H9 (cell line): ENCODE data around the gene HMCN1. TPM values are rescaled to one million over a fixed set of nuclear protein-coding genes. Genes with fewer than 3 reads are reported as not detected.
A peak's percentile ranks its signal among the peaks of the same experiment; 100 is the strongest.

Experiments
- DNase-seq: peaks from one replicate; pipeline ENCODE4 v3.0.0-alpha.2; 2017
- H2AFZ ChIP-seq: one replicate; pipeline ENCODE4 v1.6.1; 2013; ENCODE audit warnings: mild to moderate bottlenecking, low read length, control low read depth, moderate library complexity
- H2AK5ac ChIP-seq: 2 replicates; pipeline ENCODE4 v1.6.1; 2013; ENCODE audit warnings: low read length, control low read depth, mixed read lengths; ENCODE audit not compliant: insufficient read length
- H2BK120ac ChIP-seq: one replicate; pipeline ENCODE4 v1.6.1; 2013; ENCODE audit warnings: low read depth, mild to moderate bottlenecking, low read length, control low read depth, inconsistent platforms; ENCODE audit not compliant: poor library complexity, severe bottlenecking
- H2BK12ac ChIP-seq: 2 replicates; pipeline ENCODE4 v1.6.1; 2013; ENCODE audit warnings: low read length, control low read depth, mixed read lengths, low read depth; ENCODE audit not compliant: insufficient read length
- H2BK15ac ChIP-seq: 2 replicates; pipeline ENCODE4 v1.6.1; 2013; ENCODE audit warnings: low read depth, low read length, control low read depth
- H2BK20ac ChIP-seq: one replicate; pipeline ENCODE4 v1.6.1; 2013; ENCODE audit warnings: low read depth, mild to moderate bottlenecking, low read length, control low read depth, inconsistent platforms; ENCODE audit not compliant: poor library complexity, severe bottlenecking
- H2BK5ac ChIP-seq: 2 replicates; pipeline ENCODE4 v1.6.1; 2013; ENCODE audit warnings: low read length, control low read depth, mixed read lengths; ENCODE audit not compliant: insufficient read length
- H3K14ac ChIP-seq: 2 replicates; pipeline ENCODE4 v1.6.1; 2013; ENCODE audit warnings: low read length, control low read depth; ENCODE audit not compliant: insufficient read depth
- H3K18ac ChIP-seq: 2 replicates; pipeline ENCODE4 v1.6.1; 2013; ENCODE audit warnings: low read depth, mild to moderate bottlenecking, mixed read lengths, low read length, control low read depth; ENCODE audit not compliant: insufficient read length
- H3K23ac ChIP-seq: 2 replicates; pipeline ENCODE4 v1.6.1; 2013; ENCODE audit warnings: low read length, control low read depth, mixed read lengths, low read depth; ENCODE audit not compliant: insufficient read length
- H3K23me2 ChIP-seq: 2 replicates; pipeline ENCODE4 v1.6.1; 2013; ENCODE audit warnings: low read depth, mild to moderate bottlenecking, mixed read lengths, low read length, control low read depth; ENCODE audit not compliant: insufficient read length, poor library complexity, severe bottlenecking
- H3K27ac ChIP-seq: 2 replicates; pipeline ENCODE4 v1.5.1; 2013; ENCODE audit warnings: low read length, control low read depth, mixed read lengths, low read depth; ENCODE audit not compliant: insufficient read length
- H3K27me3 ChIP-seq: 2 replicates; pipeline ENCODE4 v1.6.1; 2013; ENCODE audit warnings: low read length, control low read depth, inconsistent platforms; ENCODE audit not compliant: insufficient read depth
- H3K4ac ChIP-seq: 2 replicates; pipeline ENCODE4 v1.6.1; 2013; ENCODE audit warnings: low read depth, mild to moderate bottlenecking, control low read depth, inconsistent platforms, low read length, moderate library complexity
- H3K4me1 ChIP-seq: 2 replicates; pipeline ENCODE4 v1.6.1; 2013; ENCODE audit warnings: low read length, control low read depth, inconsistent platforms; ENCODE audit not compliant: insufficient read depth
- H3K4me2 ChIP-seq: 2 replicates; pipeline ENCODE4 v1.6.1; 2013; ENCODE audit warnings: low read length, control low read depth, mixed read lengths; ENCODE audit not compliant: insufficient read length, insufficient read depth
- H3K56ac ChIP-seq: 2 replicates; pipeline ENCODE4 v1.6.1; 2013; ENCODE audit warnings: low read depth, mild to moderate bottlenecking, mixed read lengths, low read length, control low read depth; ENCODE audit not compliant: insufficient read length
- H3K79me1 ChIP-seq: 2 replicates; pipeline ENCODE4 v1.6.1; 2013; ENCODE audit warnings: low read depth, mild to moderate bottlenecking, moderate library complexity, low read length, control low read depth, inconsistent platforms; ENCODE audit not compliant: insufficient read depth, poor library complexity, severe bottlenecking
- H3K79me2 ChIP-seq: 2 replicates; pipeline ENCODE4 v1.6.1; 2013; ENCODE audit warnings: low read length, control low read depth, inconsistent platforms; ENCODE audit not compliant: insufficient read depth
- H3K9ac ChIP-seq: 2 replicates; pipeline ENCODE4 v1.6.1; 2013; ENCODE audit warnings: low read length, control low read depth, mixed read lengths; ENCODE audit not compliant: insufficient read length; ENCODE audit errors: extremely low read depth
- H3K9me3 ChIP-seq: one replicate; pipeline ENCODE4 v1.6.1; 2013; ENCODE audit warnings: low read depth, low read length, inconsistent platforms; ENCODE audit not compliant: control insufficient read depth
- H3T11ph ChIP-seq: one replicate; pipeline ENCODE4 v1.6.1; 2013; ENCODE audit warnings: mild to moderate bottlenecking, low read length, control low read depth, inconsistent platforms
- H4K20me1 ChIP-seq: one replicate; pipeline ENCODE4 v1.6.1; 2013; ENCODE audit not compliant: control insufficient read depth, insufficient read length, insufficient read depth
- H4K5ac ChIP-seq: 2 replicates; pipeline ENCODE4 v1.6.1; 2013; ENCODE audit warnings: low read depth, mild to moderate bottlenecking, mixed read lengths, low read length, control low read depth; ENCODE audit not compliant: insufficient read length
- H4K8ac ChIP-seq: replicated peaks from 2 replicates; pipeline ENCODE4 v1.6.1; 2013; ENCODE audit warnings: low read length, control low read depth, mixed read lengths, low read depth; ENCODE audit not compliant: insufficient read length
- H4K91ac ChIP-seq: 2 replicates; pipeline ENCODE4 v1.6.1; 2013; ENCODE audit warnings: low read depth, mild to moderate bottlenecking, moderate library complexity, mixed read lengths, low read length, control low read depth; ENCODE audit not compliant: insufficient read length
- H3K27ac Mint-ChIP-seq, 3 experiments: 2 replicates in 2 of 3; 3 replicates in 1 of 3; pipeline ENCODE4 v1.8.0; 2020 to 2021; ENCODE audit warnings: mixed read lengths in 3 of 3, mild to moderate bottlenecking in 1 of 3, moderate library complexity in 1 of 3
- H3K27me3 Mint-ChIP-seq: 2 replicates; pipeline ENCODE4 v1.8.0; 2021; ENCODE audit warnings: low read depth, mild to moderate bottlenecking, moderate library complexity, mixed read lengths
- H3K36me3 Mint-ChIP-seq, 3 experiments: 2 replicates in 2 of 3; 3 replicates in 1 of 3; pipeline ENCODE4 v1.8.0; 2020 to 2021; ENCODE audit warnings: low read depth in 3 of 3, mixed read lengths in 3 of 3; ENCODE audit not compliant: insufficient read depth in 1 of 3
- H3K4me1 Mint-ChIP-seq, 2 experiments: 2 replicates each; pipeline ENCODE4 v1.8.0; 2020; ENCODE audit warnings: mixed read lengths in 2 of 2
- H3K4me3 Mint-ChIP-seq, 2 experiments: 2 replicates in 1 of 2; 3 replicates in 1 of 2; pipeline ENCODE4 v1.8.0; 2020 to 2021; ENCODE audit warnings: mild to moderate bottlenecking in 2 of 2, mixed read lengths in 2 of 2, moderate library complexity in 1 of 2
- H3K9me3 Mint-ChIP-seq, 2 experiments: 2 replicates in 1 of 2; 3 replicates in 1 of 2; pipeline ENCODE4 v1.8.0; 2020; ENCODE audit warnings: mild to moderate bottlenecking in 2 of 2, mixed read lengths in 2 of 2, moderate library complexity in 1 of 2
- CTCF ChIP-seq: fragments of 200-600 bp; sonication (generic); conservative IDR thresholded peaks from 3 replicates; pipeline ENCODE4 v1.8.0; 2021; ENCODE audit warnings: antibody characterized with exemption, mild to moderate bottlenecking
- WGBS: extraction: QIAGEN DNeasy Blood & Tissue Kit; methylation state at CpG from one replicate; pipeline ENCODE4 v1.1.7; 2013; ENCODE audit warnings: missing lambda C conversion rate, low lambda C conversion rate, mixed read lengths; ENCODE audit not compliant: insufficient read length; ENCODE audit errors: extremely low coverage; 5-methylcytosine and 5-hydroxymethylcytosine counted together
- total RNA-seq: library from RNA; stranded (reverse); gene quantifications from 2 replicates; pipeline ENCODE4 v1.2.1, GENCODE V29; 2021

HMCN1 gene
- total RNA-seq, 1 experiment from 2014 or later: 3.3 TPM

- Histone ChIP-seq H4K5ac (no peak overlapping the region), H3K79me1 (no peaks in the 10 kb centered on the region), H3K23me2 (no peaks in the 10 kb centered on the region), H3K4ac (no peak overlapping the region), H2BK5ac (no peak overlapping the region), H3K27ac (no peak overlapping the region), H3K18ac (no peak overlapping the region), H3K9ac (no peak overlapping the region), H3K9me3 (no peaks in the 10 kb centered on the region), H3K4me1 (no peaks in the 10 kb centered on the region), H3K4me2 (no peak overlapping the region), H2BK120ac (no peak overlapping the region), H4K91ac (no peak overlapping the region), H4K20me1 (no peaks in the 10 kb centered on the region), H2BK20ac (no peak overlapping the region), H2BK12ac (no peak overlapping the region), H3K14ac (no peak overlapping the region), H2AK5ac (no peak overlapping the region), H4K8ac (no peak overlapping the region), H3K27me3 (no peaks in the 10 kb centered on the region), H3K23ac (no peak overlapping the region), H3T11ph (no peak overlapping the region), H2AFZ (no peak overlapping the region), H2BK15ac (no peak overlapping the region), H3K56ac (no peak overlapping the region), H3K79me2 (no peaks in the 10 kb centered on the region)
- H3K9me3 Mint-ChIP-seq: no peaks in the 10 kb centered on the region
- H3K36me3 Mint-ChIP-seq: no peaks in the 10 kb centered on the region
- H3K27ac Mint-ChIP-seq: peak overlapping the region in 1 of 3 experiments; percentile 47; a peak in 1 of 7 replicates
- WGBS: no CpG with 5 or more reads among the region's 4 CpGs
- DNase-seq: no peak
- no peak for TF ChIP-seq CTCF
- no peak overlapping the region for H3K4me3 Mint-ChIP-seq
- H3K27me3 Mint-ChIP-seq: no peaks in the 10 kb centered on the region
- peaks cover 3% of the 10 kb centered on the region in 2 experiments; a peak in 2 of 4 replicates for H3K4me1 Mint-ChIP-seq
Observed at GRCh38 chr1:186099336-186100104, 365.3 kb downstream of the HMCN1 start.
